ENCODE measurements around the gene PADI1. TPM values are rescaled to one million over a fixed set of nuclear protein-coding genes. Genes with fewer than 3 reads are reported as not detected.

The PADI1 gene
- total RNA-seq, 1 donor from 2014 or later = under 0.01 TPM

DNA sequence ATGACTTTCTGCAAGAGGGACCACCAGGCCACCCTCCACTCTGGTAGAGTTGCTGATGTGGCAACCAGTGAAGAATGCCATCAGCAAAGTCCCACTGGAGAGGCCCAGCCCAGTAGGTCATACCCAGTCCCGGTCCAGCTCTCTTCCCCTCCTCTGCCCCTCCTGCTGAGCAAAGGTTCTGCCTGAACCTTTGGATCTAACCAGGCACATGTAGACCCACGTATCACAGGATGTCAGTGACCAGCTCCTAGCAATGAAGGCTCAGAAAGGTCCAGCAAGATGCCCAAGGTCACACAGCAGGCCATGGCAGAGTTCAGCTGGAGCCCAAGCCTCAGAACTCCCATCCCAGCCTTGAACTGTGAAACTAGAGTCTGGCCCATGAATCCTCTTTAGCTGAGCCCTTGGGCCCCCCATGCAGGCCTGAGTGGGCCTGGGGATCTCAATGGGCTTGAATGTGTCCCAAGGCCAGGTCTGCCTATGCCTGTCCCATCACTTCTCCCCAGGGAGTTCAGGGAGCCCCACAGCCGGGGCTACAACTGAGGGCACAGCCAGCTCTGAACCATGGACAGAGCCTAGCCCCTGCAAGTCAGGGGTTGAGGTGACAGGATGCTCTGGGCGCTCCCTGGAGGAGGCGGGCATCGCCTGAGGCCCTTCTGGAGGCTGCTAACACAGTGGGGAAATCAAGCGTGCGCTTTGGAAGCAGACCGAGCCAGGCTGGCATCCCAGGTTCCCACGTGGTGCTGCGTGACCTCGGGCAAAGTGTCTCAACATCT is 21.4 kb upstream of the PADI1 start:
- DNase-seq (ENCODE audit: low read depth in 2 of 2) = no peak

DNA sequence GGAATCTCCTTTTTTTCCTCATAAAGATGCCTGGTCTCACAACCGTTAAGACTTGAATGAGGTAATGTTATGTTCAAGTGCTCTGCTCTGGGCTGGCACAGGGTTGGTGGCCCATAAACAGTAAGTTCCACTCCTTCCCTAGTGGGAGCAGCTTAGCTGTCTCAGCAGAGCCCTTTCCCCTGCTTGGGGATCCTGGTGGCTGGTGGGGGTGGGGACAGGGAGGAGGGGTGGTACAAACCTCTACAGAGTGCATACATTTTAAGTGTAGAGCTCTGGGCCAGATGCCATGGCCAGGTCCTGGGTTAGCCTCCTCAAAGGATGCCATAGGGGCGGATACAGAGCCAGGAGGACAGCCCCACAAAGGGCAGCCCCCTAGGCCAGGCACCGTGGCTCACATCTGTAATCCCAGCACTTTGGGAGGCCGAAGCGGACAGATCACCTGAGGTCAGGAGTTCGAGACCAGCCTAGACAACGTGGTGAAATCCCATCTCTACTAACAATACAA is 20.7 kb upstream of the PADI1 start:
- DNase-seq (ENCODE audit: low read depth in 2 of 2) = no peak

DNA sequence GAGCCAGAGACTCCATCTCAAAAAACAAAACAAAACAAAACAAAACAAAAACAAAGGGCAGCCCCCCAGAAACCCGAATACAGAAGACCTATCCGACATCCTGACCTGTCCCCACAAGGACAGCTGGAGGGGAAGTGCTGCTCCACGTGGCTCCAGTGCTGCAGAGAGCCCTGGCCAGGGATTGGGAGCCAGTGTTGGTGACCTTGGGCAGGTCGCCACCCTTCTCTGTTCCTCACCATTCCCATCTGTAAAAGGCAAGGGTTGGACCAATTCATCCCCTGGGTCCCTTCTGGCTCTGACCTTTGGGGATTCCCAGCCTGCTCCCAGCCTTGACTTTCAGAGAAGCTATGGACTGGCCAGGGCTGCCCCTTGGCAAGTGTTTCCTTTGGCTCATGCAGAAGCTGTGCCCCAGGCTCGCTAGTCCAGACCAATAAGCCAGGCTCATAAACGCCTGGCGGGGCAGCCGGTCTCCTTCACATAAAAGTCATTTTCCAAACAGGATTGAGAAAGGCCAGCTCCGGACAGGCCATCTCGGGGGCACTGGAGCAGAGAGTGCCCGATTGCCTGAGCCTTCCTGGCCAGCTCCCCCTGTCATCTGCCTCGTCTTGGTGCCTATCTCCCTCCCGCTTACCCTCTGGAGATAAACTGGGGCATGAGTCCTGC is 20.0 kb upstream of the PADI1 start:
- no peak for DNase-seq (ENCODE audit: low read depth in 2 of 2)

DNA sequence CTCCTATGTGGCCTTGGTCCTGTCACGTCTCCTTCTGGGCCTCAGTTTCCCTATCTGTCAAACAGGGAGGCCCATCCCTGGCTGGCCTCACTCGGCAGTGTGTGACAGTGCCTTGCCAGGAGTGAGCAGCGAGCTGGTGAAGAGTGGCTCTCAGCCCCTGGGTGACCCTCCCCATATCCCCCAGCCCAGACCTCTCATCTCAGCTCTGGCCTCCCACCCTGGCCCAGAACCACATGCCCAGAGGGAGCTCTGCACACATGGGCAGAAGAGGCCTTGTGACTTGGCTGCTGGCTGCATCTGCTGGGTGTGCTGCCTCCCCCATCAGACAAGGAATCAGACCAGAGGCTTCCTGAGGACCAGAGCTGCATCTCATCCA is 19.5 kb upstream of the PADI1 start:
- no peak for DNase-seq (ENCODE audit: low read depth in 2 of 2)

DNA sequence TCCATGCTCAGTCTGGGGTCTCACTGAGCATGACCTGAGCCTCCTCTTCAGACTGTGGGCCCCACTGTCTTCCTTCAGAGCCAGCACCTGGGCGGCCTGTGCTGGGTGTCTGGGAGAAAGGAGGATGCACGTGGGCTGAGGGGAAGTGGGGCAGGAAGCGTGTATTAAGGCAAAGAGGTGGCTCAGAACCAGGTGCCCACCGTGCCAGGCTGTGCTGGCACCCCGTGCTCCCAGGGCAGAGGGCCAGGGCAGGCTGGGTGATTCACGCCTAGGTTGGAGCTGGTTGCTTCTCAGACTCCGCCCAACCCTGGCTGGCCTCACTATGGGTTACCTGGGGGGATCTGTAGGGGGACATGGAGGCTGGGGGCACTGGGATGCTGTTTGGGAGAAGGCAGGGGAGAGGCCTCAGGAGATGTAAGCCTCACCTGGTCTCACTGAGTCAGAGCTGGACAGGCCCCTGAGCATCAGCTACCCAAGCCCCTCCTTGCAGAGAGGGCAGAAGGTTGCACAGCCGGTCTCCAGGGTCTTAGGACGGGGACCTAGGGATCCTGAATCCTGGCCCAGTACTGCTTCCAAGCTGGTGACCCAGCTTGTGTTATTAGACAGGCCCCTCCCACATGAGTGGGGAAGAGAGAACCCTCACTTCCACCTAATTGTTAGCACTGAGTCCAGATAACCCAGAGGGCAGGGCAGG is 18.6 kb upstream of the PADI1 start:
- DNase-seq (ENCODE audit: low read depth in 2 of 2) = no peak

DNA sequence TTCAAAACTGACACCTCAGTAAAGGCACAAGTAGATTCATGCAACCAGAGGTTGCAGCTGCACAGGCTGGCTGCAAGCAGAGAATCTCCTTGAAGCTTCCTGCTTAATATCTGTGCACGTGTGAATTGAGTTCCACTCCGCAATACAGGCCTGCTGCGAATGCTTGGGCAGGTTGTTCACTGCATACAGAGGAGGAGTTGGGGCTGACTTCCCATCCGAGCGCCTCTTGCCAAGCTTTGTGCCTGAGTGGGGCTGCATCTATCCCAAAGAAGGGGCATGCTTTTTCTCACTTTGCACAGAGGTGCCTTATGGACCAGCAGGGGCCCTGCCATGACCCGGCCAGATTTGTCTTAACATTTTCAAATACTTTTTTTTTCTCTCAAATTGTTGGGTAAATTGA is 17.9 kb upstream of the PADI1 start:
- DNase-seq (ENCODE audit: low read depth in 2 of 2) = no peak

DNA sequence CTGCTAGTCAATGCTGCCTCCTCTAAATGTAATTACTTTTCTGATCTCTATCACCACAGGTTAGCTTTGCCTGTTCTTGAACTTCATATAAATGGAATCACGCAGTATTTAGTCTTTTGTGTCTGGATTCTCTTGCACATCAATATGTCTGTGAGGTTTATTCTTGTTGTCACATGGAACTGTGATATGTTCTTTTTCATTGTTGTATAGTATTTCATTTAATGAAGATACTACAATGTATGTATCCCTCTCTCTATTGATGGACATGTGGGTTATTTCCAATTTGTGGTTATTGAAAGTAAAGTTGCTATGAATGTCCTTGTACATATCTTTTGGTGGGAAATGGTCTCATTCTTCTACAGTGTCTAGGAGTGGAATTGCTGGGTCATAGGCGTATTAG is 16.7 kb upstream of the PADI1 start:
- DNase-seq (ENCODE audit: low read depth in 2 of 2) = no peak

DNA sequence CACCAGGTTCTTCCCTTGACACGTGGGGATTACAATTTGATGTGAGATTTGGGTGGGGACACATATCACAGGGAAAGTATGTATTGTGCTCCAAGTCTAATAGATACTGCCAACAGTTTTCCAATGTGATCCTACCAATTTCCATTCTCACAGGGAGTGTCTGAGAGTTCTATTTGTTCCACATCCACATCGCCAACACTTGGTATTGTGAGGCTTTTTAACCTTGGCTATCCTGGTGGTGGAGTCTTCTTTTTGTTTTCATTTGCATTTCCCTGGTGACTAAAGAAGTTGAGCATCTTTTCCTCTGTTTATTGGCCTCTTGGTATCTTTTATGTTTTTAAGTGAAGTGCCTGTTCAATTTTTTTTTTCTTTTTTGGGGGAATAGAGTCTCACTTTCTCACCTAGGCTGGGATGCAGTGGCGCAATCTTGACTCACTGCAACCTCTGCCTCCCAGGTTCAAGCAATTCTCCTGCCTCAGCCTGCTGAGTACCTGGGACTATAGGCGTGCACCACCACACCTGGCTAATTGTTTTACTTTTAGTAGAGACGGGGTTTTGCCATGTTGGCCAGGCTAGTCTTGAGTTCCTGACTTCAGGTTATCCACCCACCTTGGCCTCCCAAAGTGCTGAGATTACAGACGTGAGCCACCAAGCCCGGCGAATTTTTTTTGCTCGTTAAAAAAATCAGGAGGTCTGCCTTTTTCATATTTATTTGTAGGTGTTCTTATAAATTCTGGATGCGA is 15.9 kb upstream of the PADI1 start:
- no peak for DNase-seq (ENCODE audit: low read depth in 2 of 2)

DNA sequence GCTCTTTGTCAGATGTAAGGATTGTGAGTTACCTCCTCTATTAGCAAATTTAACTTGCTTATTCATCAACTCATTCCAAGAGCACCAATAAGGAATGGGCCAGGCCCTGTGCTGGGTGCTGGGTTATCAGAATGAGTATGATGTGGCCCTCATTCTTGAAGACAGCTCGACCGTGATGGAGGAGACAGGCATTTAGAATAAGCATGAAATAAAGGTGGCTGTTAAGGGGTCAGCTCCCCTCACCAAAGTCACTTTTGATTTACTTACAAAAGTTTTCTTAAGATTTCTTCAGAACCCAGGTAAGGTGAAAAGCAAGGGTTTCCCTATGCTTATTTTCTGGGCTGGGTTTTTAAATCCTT is 15.3 kb upstream of the PADI1 start:
- DNase-seq (ENCODE audit: low read depth in 2 of 2) = no peak

DNA sequence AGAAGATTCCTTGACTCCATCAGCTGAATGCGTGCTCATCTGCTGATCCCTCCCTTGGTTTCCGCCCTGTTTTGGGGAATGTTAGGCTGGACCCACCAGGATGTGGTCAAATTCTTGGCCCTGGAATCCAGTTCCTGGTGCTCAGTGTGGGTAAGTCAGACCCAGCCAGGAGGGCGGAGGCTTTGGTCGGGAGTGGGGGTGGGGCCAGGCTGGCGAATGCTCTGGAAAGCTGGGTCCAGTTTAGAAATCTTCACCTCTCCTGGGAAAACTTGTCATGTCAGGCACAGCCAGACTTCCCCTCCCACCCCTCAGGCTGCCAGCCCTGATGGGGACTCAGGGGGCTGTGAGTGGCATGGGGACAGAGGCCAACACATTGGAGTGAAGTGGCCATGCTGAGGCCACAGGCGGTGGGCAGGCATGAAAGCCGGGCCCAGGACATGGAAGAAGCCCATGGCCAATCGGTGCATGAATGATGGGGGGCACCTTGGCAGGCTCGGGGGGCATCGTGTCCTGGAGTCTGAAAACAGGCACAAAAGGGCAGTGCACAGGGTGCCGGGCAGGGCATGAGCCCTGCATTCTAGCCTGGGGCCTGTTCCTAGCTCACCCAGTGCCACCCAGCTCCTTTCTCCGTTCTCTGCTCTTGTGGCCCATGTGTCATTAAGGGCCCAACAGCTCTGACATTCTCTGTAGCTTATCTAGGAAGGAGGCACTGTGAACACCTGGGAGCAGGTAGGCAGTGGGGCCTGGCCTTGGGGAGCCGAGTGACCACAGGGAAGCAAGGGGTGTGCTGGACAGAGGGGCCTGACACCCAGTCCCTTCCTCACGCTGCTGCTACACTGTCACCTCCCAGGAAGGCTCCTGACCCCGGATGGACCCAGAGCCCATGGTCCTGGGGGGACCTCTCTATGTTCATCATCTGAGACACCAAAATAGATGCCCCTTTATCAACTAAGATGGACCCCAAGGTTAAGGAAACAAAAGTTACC is 14.6 kb upstream of the PADI1 start:
- DNase-seq (ENCODE audit: low read depth in 2 of 2) = peak in 1 of 2 donors; percentile 70

DNA sequence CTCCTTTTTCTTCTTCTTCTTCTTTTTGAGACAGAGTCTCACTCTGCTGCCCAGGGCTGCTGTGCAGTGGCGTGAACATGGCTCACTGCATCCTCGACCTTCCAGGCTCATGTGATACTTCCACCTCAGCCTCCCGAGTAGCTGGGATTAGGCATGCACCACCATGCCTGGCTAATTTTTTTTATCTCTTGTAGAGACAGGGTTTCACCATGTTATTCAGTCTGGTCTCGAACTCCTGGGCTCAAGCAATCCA is 13.0 kb upstream of the PADI1 start:
- DNase-seq (ENCODE audit: low read depth in 2 of 2) = no peak

DNA sequence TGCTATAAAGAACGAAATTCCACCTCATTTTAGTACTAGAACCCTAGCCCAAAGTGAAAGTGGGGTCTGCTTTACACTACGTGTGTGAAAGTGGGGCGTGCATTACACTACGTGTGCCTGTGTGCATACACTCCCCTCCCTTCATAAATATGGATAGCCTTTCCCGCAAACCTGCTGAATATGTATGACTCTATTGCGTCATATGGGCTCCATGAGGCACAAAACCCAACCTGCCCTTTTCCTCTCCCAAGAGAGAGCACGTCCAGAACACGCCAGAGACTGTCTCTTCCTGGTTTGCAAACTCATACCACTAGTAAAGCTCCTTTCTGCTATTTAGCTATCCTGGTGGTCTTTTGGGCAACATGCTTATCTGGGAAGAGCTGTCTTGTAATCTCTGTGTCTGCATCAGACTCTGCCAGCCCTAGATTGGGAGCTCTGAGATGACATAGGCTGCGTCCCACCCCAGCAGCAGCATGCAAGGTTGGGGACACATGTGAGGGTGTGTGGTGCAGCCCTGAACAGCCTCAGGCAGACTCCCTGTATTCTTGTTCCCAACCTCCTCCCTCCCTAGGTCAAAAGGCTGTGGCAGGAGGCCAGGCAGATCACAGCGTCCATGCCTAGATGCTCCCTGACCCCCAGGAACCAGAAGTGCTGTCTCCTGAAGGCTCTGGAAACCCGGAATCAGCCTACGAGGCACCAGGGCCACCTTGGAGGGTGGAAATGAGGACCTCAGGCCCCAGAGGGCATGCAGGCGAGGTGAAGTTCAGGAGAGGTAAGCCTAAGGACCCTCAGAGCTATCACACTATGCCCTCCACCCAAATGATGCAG is 12.3 kb upstream of the PADI1 start:
- no peak for DNase-seq (ENCODE audit: low read depth in 2 of 2)

DNA sequence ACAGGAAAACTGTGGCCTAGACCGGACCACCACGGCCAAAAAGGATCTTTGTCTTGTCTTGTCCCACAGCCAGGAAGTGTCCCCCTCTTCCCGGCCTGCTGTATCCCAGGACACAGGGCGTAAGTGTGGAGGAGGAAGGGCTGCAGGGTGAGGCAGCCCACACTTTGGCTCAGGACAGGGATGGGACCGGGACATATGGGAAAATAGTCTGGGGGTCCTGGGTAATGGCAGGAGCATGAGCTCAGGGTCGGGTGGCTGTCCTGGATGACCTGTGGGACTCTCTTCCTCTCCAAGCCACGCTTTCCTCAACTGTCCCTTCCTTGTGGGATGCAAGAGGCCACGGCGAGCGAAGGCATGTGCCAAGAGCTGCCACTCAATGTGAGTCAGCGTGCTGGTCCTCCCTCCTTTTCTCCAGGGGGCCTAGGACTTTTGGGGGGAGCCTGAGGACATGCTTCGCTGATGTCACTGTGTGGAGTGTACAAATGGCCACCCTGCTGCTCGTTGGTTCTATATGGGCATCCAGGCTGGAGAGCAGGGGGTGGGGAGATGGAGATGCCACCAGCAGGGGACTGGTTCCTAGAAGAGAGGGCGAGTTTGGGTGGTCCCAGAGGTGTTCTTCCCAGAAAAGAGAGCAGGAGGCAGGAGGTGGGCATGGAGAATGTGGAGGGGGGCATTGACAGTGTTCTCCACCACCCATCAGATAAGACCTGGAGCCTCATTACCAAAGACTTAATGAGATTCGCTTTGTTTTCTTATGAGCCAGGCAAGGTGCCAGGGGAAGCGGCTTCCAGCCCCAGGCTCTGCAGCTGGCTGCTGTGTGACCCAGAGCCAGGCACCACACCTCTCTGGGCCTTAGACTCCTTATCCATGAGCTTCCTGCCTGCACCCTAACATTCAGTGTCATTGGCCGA is 11.5 kb upstream of the PADI1 start:
- DNase-seq (ENCODE audit: low read depth in 2 of 2) = no peak

DNA sequence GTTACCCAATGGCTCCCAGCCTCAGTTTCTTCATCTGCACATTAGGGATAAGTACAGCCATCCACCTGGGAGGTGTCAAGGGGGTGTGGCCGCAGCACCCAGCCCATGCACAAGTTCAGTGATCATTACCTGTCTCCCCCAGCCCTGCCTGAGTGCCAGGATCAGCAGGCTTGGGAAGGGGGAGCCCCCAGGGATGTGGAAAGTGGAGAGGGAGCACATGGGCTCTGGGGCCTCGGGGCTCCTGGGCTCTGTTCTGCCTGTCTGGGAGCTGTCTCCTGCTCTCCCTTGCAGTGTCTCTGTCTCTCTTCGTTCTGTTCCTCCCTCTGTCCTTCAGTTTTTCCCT is 10.8 kb upstream of the PADI1 start:
- no peak for DNase-seq (ENCODE audit: low read depth in 2 of 2)

DNA sequence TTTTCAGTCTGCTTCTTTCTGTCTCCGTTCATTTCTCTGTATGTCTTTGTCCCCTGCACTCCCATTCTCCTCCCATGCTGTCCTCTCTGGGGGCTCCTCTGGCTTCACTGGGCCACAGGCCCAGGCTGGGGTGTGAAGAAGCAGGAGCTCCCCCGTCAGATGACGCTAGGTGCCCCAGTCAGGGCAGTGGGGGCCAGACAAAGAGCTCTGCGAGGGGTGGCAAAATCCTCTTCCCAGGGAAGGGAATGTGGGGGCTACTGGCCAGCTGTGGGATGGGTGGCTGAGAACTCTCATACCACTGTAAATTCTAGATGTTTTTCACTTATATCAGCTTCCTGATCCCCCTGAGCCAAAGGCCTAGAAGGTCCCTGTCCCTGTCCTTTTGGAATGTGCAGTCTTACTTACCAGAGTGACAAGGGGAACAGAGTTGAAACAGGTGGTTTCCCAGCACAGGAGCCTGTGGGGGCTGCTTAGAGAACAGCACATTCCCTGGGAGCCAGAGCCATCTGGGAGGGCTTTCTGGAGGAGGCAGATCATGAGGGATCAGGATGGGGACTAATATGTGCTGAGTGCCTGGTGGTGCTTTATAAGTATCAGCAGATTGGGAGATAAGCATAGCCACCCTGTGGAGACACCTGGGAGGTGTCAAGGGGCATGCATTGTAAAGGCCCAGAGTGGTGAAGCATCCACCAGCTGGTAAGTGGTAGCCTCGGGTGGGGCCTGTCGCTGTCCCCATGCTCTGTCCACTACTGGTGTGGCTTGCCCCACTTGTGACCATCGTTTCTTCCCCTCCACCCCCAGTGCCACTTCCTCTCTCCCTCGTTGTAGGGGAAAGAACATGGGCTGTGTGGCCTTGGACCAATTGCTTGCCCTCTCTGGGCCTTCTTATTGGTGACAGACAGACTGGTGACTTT is 10.1 kb upstream of the PADI1 start:
- DNase-seq (ENCODE audit: low read depth in 2 of 2) = no peak

DNA sequence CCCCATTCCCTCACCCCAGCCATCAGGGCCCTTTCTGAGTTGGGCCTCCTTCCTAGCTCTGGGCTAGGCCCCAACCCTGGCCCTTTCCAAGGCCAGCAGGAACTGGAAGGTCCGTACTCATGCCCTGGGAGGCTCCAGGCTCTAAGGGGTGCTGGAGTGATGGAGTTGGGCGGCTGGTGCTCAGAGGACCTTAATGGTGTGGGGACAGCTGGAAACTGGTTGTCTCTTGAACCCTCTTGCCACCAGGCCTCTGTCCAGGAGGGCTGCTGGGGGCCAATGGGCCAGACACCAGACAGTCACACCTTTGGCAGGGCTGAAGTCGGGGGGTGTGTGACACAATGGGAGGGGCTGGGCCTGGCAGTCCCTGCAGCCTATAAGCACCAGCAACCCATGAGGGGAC is 9.2 kb upstream of the PADI1 start:
- no peak for DNase-seq (ENCODE audit: low read depth in 2 of 2)

DNA sequence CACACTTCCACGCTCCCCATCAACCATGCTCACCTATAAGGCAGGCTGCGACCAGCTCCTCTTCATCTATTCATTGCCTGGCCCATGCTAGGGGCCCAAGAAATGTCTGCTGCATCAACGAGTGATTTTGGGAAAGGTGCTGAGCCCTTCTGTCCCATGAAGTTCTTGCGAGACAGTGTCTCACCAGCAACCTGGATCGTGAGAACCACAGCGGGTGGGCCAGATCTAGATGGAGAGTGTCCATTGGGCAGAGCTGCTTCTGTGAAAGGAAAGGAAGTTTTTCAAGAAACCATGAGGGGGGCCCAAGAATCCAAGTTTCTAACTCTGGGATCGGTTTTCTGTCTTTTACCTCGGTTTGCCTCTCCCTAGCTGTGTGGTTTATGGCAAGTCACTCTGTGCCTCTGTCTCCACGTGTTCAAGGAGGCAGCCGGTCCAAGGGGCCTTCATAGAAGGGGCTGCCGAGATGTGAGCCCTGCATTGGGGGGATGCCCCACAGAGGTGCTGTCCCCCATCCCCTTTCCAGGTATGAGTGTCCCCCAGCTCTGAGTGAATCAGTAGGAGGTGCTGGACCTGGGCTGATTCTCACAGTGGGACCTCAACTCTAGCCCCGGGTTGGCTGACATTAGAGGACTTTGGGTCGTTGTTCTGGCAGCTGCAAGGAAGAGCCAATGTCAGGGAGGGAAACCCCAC is 8.3 kb upstream of the PADI1 start:
- no peak for DNase-seq (ENCODE audit: low read depth in 2 of 2)

DNA sequence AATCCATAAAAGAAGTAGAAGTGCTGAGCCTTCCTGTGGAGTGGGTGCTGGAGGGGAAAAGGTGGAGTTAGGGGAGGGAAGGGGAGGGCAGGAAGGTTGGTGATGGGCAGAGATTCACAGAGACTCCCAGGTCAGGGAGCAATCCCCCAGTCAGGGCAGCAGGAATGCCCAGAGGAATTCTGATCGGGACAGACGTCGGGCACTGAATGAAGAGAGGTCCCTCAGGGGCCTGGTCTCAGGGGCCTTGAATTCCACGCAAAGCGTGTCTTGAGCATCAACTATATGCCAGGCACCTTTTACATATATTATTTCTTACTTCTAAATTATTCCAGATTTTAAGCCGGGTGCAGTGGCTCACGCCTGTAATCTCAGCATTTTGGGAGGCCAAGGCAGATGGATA is 7.2 kb upstream of the PADI1 start:
- DNase-seq (ENCODE audit: low read depth in 2 of 2) = no peak

Data from lung microvascular endothelial cell (primary cell).